HL-60 (cell line): ENCODE results near the gene MDN1.
A peak's percentile ranks its signal among the peaks of the same experiment; 100 is the strongest.

Source experiments
- DNase-seq, 2 experiments: peaks; one replicate each; pipeline ENCODE4 v3.0.0-alpha.2; 2010 to 2020; ENCODE audit warnings: low read depth in 1 of 2, low spot score in 1 of 2
- H3K27ac ChIP-seq: fragments of 250-450 bp; sonication (Bioruptor Pico); replicated peaks from 2 replicates; pipeline ENCODE4 v1.5.1; 2020; ENCODE audit warnings: mild to moderate bottlenecking, moderate library complexity
- H3K27me3 ChIP-seq: fragments of 250-450 bp; sonication (Bioruptor Pico); 2 replicates; pipeline ENCODE4 v1.5.1; 2021; ENCODE audit warnings: mild to moderate bottlenecking, moderate library complexity; ENCODE audit not compliant: insufficient read depth, poor library complexity, severe bottlenecking
- H3K4me3 ChIP-seq: replicated peaks from 2 replicates; pipeline ENCODE4 v1.5.1; 2011; ENCODE audit warnings: mild to moderate bottlenecking, control low read depth, low read length; ENCODE audit not compliant: insufficient read depth
- GABPA ChIP-seq: IDR thresholded peaks from 2 replicates; pipeline ENCODE4 v1.6.1; 2012; ENCODE audit warnings: low read depth
- POLR2AphosphoS5 ChIP-seq: IDR thresholded peaks from 2 replicates; pipeline ENCODE4 v1.6.1; 2012; ENCODE audit warnings: low read depth
- SPI1 ChIP-seq: IDR thresholded peaks from 2 replicates; pipeline ENCODE4 v1.6.1; 2012; ENCODE audit warnings: low read depth, mild to moderate bottlenecking, borderline replicate concordance
- TF ChIP-seq, protein P1 (sequence below): IDR thresholded peaks from one replicate; pipeline ENCODE4 v1.5.1; 2011; ENCODE audit warnings: low read length, control low read depth, inconsistent platforms; ENCODE audit not compliant: insufficient read depth
- TF ChIP-seq, protein P2 (sequence below): IDR thresholded peaks from 2 replicates; pipeline ENCODE4 v1.6.1; 2012; ENCODE audit warnings: low read depth; ENCODE audit not compliant: insufficient replicate concordance

Gene MDN1

DNA sequence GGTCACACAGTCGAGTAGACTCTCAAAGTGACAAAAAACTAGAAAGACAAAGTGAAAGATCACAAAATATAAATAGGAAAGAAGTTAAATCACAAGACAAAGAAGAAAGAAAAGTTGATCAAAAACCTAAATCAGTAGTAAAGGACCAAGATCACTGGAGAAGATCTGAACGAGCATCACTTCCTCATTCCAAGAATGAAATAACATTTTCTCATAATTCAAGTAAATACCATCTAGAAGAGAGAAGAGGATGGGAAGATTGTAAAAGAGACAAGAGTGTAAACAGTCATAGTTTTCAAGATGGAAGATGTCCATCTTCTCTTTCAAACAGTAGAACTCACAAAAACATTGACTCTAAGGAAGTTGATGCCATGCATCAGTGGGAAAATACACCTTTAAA lies 43.1 kb upstream of the MDN1 start:
- no peaks in the 10 kb centered on the region for H3K27me3 ChIP-seq
- TF ChIP-seq, protein P1, sequence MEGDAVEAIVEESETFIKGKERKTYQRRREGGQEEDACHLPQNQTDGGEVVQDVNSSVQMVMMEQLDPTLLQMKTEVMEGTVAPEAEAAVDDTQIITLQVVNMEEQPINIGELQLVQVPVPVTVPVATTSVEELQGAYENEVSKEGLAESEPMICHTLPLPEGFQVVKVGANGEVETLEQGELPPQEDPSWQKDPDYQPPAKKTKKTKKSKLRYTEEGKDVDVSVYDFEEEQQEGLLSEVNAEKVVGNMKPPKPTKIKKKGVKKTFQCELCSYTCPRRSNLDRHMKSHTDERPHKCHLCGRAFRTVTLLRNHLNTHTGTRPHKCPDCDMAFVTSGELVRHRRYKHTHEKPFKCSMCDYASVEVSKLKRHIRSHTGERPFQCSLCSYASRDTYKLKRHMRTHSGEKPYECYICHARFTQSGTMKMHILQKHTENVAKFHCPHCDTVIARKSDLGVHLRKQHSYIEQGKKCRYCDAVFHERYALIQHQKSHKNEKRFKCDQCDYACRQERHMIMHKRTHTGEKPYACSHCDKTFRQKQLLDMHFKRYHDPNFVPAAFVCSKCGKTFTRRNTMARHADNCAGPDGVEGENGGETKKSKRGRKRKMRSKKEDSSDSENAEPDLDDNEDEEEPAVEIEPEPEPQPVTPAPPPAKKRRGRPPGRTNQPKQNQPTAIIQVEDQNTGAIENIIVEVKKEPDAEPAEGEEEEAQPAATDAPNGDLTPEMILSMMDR: no peak
- TF ChIP-seq GABPA (no peak), SPI1 (peak; percentile 30; the same call in 1 of the 2 replicates), POLR2AphosphoS5 (no peak)
- TF ChIP-seq, protein P2, sequence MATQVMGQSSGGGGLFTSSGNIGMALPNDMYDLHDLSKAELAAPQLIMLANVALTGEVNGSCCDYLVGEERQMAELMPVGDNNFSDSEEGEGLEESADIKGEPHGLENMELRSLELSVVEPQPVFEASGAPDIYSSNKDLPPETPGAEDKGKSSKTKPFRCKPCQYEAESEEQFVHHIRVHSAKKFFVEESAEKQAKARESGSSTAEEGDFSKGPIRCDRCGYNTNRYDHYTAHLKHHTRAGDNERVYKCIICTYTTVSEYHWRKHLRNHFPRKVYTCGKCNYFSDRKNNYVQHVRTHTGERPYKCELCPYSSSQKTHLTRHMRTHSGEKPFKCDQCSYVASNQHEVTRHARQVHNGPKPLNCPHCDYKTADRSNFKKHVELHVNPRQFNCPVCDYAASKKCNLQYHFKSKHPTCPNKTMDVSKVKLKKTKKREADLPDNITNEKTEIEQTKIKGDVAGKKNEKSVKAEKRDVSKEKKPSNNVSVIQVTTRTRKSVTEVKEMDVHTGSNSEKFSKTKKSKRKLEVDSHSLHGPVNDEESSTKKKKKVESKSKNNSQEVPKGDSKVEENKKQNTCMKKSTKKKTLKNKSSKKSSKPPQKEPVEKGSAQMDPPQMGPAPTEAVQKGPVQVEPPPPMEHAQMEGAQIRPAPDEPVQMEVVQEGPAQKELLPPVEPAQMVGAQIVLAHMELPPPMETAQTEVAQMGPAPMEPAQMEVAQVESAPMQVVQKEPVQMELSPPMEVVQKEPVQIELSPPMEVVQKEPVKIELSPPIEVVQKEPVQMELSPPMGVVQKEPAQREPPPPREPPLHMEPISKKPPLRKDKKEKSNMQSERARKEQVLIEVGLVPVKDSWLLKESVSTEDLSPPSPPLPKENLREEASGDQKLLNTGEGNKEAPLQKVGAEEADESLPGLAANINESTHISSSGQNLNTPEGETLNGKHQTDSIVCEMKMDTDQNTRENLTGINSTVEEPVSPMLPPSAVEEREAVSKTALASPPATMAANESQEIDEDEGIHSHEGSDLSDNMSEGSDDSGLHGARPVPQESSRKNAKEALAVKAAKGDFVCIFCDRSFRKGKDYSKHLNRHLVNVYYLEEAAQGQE: no peak
- no peak overlapping the region for H3K4me3 ChIP-seq
- no peak overlapping the region for H3K27ac ChIP-seq
- DNase-seq: no peak

DNA sequence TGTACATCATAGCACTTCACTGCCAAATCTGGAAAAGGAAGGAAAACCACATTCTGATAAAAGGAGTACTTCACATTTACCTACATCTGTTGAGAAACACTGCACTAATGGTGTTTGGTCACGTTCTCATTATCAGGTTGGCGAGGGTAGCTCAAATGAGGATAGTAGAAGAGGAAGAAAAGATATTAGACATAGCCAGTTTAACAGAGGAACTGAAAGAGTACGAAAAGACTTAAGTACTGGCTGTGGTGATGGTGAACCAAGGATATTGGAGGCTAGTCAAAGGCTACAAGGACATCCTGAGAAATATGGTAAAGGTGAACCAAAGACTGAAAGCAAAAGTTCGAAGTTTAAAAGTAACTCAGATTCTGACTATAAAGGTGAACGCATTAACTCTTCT lies 42.7 kb upstream of the MDN1 start:
- H3K27me3 ChIP-seq: no peaks in the 10 kb centered on the region
- no peak for DNase-seq
- no peak overlapping the region for H3K27ac ChIP-seq
- H3K4me3 ChIP-seq: no peak overlapping the region
- TF ChIP-seq SPI1: no peak
- TF ChIP-seq, protein P2: no peak
- no peak for TF ChIP-seq GABPA
- TF ChIP-seq, protein P1: no peak
- TF ChIP-seq POLR2AphosphoS5: no peak

DNA sequence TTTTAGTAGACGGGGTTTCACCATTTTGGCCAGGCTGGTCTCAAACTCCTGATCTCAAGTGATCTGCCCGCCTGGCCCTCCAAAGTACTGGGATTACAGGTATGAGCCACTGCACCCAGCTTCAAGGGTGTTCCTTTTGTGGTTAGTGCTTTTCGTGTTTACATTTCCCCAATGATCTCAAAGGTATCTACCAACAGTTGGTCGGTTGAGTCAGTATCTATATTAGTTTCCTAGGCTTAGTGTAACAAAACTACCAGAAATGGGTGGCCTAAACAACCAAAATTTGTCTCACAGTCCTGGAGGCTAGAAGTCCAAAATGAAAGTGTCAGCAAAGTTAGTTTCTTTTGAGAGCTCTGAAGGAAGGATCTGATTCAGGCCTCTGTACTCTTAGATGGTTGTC lies 40.1 kb upstream of the MDN1 start:
- TF ChIP-seq, protein P2: no peak
- no peak for TF ChIP-seq GABPA
- TF ChIP-seq, protein P1: no peak
- no peak for TF ChIP-seq SPI1
- no peak for TF ChIP-seq POLR2AphosphoS5
- Histone ChIP-seq H3K27me3 (no peaks in the 10 kb centered on the region), H3K27ac (no peak overlapping the region), H3K4me3 (no peak overlapping the region)
- DNase-seq: no peak
